Left ventricle myocardium inferior (tissue), 1 donor: ENCODE data around the gene NLGN1. TPM values are rescaled to one million over a fixed set of nuclear protein-coding genes. Genes with fewer than 3 reads are reported as not detected.

Source experiments
- DNase-seq: peaks from one replicate; pipeline ENCODE4 v3.0.0-alpha.2; 2020
- H3K27ac ChIP-seq: fragments of 200-600 bp; replicated peaks from 2 replicates; pipeline ENCODE4 v1.8.0; 2021
- H3K27me3 ChIP-seq: fragments of 200-600 bp; 2 replicates; pipeline ENCODE4 v1.8.0; 2021; ENCODE audit warnings: low read depth
- H3K36me3 ChIP-seq: fragments of 200-600 bp; 2 replicates; pipeline ENCODE4 v1.8.0; 2021
- H3K4me1 ChIP-seq: fragments of 200-600 bp; 2 replicates; pipeline ENCODE4 v1.8.0; 2021
- H3K4me3 ChIP-seq: fragments of 200-600 bp; 2 replicates; pipeline ENCODE4 v1.8.0; 2021; ENCODE audit warnings: mild to moderate bottlenecking, moderate library complexity
- H3K9me3 ChIP-seq: fragments of 200-600 bp; replicated peaks from 2 replicates; pipeline ENCODE4 v1.8.0; 2021
- intact Hi-C: fragments of 100-400 bp; cut with micrococcal nuclease; formaldehyde crosslinking; loops from one replicate; pipeline ENCODE4 v1.11.0; 2022
- total RNA-seq: library from RNA; stranded (reverse); fragmentation: NEBNext Ultra II Directional; extraction: Animal tissue kit (Norgen Biotek cat#: 25700); gene quantifications from one replicate; pipeline ENCODE4 v1.2.1, GENCODE V29; 2021
- TF ChIP-seq, protein P1 (sequence below): fragments of 200-600 bp; IDR thresholded peaks from 2 replicates; pipeline ENCODE4 v1.8.0; 2021; ENCODE audit warnings: antibody characterized with exemption, mild to moderate bottlenecking, borderline replicate concordance
- donor health status: DM: no; HTN: yes; CAD: no; lungs with severe emphysema.

The NLGN1 gene
- total RNA-seq, 1 donor from 2014 or later, result 13.7 TPM

DNA sequence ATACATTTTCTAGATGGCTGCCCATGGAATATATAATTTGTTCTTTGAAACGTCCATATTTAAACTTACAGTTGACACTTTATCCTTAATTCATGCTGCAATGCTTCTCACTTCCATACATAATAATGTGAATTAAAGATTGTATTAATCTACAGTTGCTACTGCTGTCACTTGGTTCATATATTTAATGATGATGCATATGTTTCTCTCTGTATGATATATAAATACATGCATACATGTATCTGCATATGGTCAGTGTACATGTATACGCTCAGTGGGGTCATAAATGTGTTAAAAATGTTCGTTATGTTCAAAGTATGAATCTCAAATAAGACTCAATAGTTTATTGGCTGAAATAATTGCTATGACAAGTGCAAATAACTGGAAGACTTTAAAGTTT lies 382.5 kb downstream of the NLGN1 start:
- Histone ChIP-seq H3K27ac (no peak overlapping the region), H3K27me3 (no peaks in the 10 kb centered on the region), H3K4me1 (no peaks in the 10 kb centered on the region), H3K9me3 (no peaks in the 10 kb centered on the region), H3K4me3 (no peak overlapping the region), H3K36me3 (no peaks in the 10 kb centered on the region)
- intact Hi-C loops, result no loop called here
- DNase-seq, result no peak
- TF ChIP-seq, protein P1, sequence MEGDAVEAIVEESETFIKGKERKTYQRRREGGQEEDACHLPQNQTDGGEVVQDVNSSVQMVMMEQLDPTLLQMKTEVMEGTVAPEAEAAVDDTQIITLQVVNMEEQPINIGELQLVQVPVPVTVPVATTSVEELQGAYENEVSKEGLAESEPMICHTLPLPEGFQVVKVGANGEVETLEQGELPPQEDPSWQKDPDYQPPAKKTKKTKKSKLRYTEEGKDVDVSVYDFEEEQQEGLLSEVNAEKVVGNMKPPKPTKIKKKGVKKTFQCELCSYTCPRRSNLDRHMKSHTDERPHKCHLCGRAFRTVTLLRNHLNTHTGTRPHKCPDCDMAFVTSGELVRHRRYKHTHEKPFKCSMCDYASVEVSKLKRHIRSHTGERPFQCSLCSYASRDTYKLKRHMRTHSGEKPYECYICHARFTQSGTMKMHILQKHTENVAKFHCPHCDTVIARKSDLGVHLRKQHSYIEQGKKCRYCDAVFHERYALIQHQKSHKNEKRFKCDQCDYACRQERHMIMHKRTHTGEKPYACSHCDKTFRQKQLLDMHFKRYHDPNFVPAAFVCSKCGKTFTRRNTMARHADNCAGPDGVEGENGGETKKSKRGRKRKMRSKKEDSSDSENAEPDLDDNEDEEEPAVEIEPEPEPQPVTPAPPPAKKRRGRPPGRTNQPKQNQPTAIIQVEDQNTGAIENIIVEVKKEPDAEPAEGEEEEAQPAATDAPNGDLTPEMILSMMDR, result no peak

DNA sequence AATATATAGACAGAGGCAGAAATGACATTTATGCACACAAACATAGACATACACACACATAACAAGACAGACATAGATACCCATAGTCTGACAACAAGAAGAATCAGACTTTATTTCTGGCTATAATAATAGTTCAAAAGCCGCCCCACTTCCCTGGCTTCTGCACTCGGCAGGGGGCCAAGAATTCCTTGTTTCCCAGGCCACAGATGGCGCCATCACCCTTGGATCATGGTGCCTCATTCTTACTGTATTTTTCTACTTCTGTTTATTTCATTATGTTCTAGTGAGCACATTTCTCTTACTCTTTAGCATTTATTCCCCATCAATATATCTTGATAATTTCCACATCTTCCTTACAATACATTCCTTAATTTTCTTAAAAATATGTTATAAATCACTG lies 387.5 kb downstream of the NLGN1 start:
- no peak for DNase-seq
- TF ChIP-seq, protein P1, result no peak
- H3K27ac ChIP-seq, result no peak overlapping the region
- H3K27me3 ChIP-seq, result no peaks in the 10 kb centered on the region
- no peaks in the 10 kb centered on the region for H3K36me3 ChIP-seq
- no peaks in the 10 kb centered on the region for H3K9me3 ChIP-seq
- intact Hi-C loops, result no loop called here
- no peak overlapping the region for H3K4me3 ChIP-seq
- no peaks in the 10 kb centered on the region for H3K4me1 ChIP-seq

DNA sequence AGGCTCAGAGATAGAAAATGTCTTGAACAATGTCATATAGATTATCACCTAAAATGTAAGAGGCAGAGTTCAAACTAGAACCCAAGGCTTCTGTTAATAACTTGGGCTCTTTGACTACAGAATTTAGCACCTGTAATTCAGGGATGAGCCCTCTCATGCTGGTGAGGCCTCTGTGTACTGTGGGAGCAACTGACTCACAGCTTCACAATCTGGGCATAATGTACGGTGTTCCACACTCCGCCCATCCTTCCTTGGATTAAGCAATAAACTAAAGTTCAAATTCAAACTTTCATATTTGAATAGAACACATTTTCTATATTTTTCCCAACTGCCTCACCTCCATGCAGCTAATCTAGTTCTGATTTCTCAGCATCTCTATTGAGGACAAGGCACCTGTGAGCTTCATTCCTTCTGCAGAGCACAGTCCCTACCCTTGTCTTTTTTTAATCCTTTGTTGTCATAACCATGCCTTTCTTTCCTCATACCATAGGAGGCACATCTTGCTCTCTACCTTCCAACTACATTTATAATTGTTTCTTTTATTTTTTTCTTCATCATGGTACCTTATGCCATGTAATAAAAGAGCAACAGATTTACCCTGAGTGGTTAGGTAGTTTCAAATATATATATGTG lies 392.1 kb downstream of the NLGN1 start:
- no peak overlapping the region for H3K27ac ChIP-seq
- H3K9me3 ChIP-seq, result no peaks in the 10 kb centered on the region
- TF ChIP-seq, protein P1, result no peak
- H3K27me3 ChIP-seq, result no peaks in the 10 kb centered on the region
- DNase-seq, result no peak
- no peaks in the 10 kb centered on the region for H3K4me1 ChIP-seq
- no peak overlapping the region for H3K4me3 ChIP-seq
- no peaks in the 10 kb centered on the region for H3K36me3 ChIP-seq
- intact Hi-C loops, result no loop called here

DNA sequence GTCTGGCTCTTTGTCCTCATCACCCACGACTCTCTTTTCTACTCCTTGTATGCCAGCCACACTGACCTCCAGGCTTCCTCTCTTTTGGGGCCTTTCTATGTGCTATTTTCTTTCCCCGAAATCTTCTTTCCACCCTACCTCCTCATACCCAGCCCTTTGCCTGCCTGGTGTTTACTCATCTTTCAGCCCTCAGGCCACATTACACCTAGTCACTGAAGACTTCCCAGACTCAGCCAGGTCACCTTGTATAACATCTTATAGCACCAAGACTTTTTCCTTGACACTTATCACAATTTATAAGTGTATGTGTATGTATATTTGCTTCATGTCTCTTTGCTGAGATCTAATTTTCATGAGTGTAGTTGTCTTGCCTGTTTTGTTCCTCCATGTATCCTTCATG lies 396.4 kb downstream of the NLGN1 start:
- no peaks in the 10 kb centered on the region for H3K4me1 ChIP-seq
- no peaks in the 10 kb centered on the region for H3K9me3 ChIP-seq
- H3K36me3 ChIP-seq, result no peaks in the 10 kb centered on the region
- no peaks in the 10 kb centered on the region for H3K27me3 ChIP-seq
- H3K4me3 ChIP-seq, result no peak overlapping the region
- no peak overlapping the region for H3K27ac ChIP-seq
- no peak for DNase-seq
- TF ChIP-seq, protein P1, result no peak
- intact Hi-C loops, result no loop called here

DNA sequence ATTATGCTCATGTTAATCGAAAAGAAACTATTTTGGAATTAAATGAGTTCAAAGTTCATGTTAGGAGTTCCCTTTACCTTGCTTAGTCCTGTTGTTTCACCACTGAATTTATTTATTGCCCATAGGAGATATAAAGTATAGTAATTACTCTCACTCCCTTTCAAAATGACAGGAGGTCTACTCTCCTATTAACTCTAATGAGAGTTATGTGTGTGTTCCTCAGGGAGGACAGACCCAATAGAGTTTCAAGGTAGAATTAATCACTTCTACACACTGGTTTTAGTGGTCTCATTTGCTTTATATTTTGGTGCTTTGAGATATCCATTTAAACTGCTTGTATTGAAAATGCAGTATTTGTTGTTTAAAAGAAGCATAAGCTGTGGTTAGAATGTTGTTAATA lies 398.9 kb downstream of the NLGN1 start:
- TF ChIP-seq, protein P1, result no peak
- no peaks in the 10 kb centered on the region for H3K27me3 ChIP-seq

More for the DNA sequence above, 398.9 kb downstream of the NLGN1 start:
- intact Hi-C loops, result no loop called here
- H3K36me3 ChIP-seq, result no peaks in the 10 kb centered on the region
- no peaks in the 10 kb centered on the region for H3K4me1 ChIP-seq
- H3K4me3 ChIP-seq, result no peak overlapping the region
- no peaks in the 10 kb centered on the region for H3K9me3 ChIP-seq
- no peak overlapping the region for H3K27ac ChIP-seq
- no peak for DNase-seq
